Neural cell (in vitro differentiated cells): ENCODE data around the gene TMEM107. TPM values are rescaled to one million over a fixed set of nuclear protein-coding genes. Genes with fewer than 3 reads are reported as not detected.

Experiments used
- H2AFZ ChIP-seq: fragments of 200-600, 300-800 bp; sonication (generic), shearing (Covaris generic); 2 replicates; pipeline ENCODE4 v1.6.0; 2014; ENCODE audit warnings: low read depth, mild to moderate bottlenecking, antibody characterized with exemption, low read length, moderate library complexity
- H3F3A ChIP-seq: fragments of 200-600 bp; shearing (Covaris generic); 2 replicates; pipeline ENCODE4 v1.6.1; 2016; ENCODE audit warnings: mild to moderate bottlenecking, moderate library complexity, mixed read lengths, antibody characterized with exemption, low read length; ENCODE audit not compliant: insufficient read depth, poor library complexity, severe bottlenecking
- H3K27ac ChIP-seq: fragments of 200-600, 300-800 bp; sonication (generic), shearing (Covaris generic); 2 replicates; pipeline ENCODE4 v1.5.1; 2014; ENCODE audit warnings: mild to moderate bottlenecking, low read length, moderate library complexity
- H3K27me3 ChIP-seq: fragments of 300-800, 200-600 bp; sonication (generic), shearing (Covaris generic); 2 replicates; pipeline ENCODE4 v1.6.0; 2014; ENCODE audit warnings: mild to moderate bottlenecking, low read depth, low read length, moderate library complexity; ENCODE audit not compliant: insufficient read depth
- H3K36me3 ChIP-seq: fragments of 300-800, 200-600 bp; sonication (generic), shearing (Covaris generic); 2 replicates; pipeline ENCODE4 v1.5.1; 2014; ENCODE audit warnings: mild to moderate bottlenecking, antibody characterized with exemption, low read length, moderate library complexity; ENCODE audit not compliant: insufficient read depth
- H3K4me2 ChIP-seq: fragments of 300-800, 200-600 bp; sonication (generic), shearing (Covaris generic); 2 replicates; pipeline ENCODE4 v1.6.0; 2014; ENCODE audit warnings: mild to moderate bottlenecking, low read length
- H3K4me3 ChIP-seq: fragments of 300-800, 200-600 bp; sonication (generic), shearing (Covaris generic); 2 replicates; pipeline ENCODE4 v1.5.1; 2014; ENCODE audit warnings: mild to moderate bottlenecking, low read length, moderate library complexity
- H3K79me2 ChIP-seq: fragments of 200-600 bp; shearing (Covaris generic); replicated peaks from 2 replicates; pipeline ENCODE4 v1.6.0; 2014; ENCODE audit warnings: mild to moderate bottlenecking, low read length, moderate library complexity; ENCODE audit not compliant: insufficient read depth
- H3K9ac ChIP-seq: fragments of 300-800, 200-600 bp; sonication (generic), shearing (Covaris generic); 2 replicates; pipeline ENCODE4 v1.6.1; 2016; ENCODE audit warnings: mild to moderate bottlenecking, low read length, mixed read lengths
- H3K9me2 ChIP-seq: fragments of 200-600 bp; shearing (Covaris generic); 2 replicates; pipeline ENCODE4 v1.6.1; 2016; ENCODE audit warnings: mild to moderate bottlenecking, low read length, mixed read lengths; ENCODE audit not compliant: insufficient read depth
- H3K9me3 ChIP-seq: fragments of 200-600, 300-800 bp; sonication (generic), shearing (Covaris generic); 2 replicates; pipeline ENCODE4 v1.6.1; 2016; ENCODE audit warnings: mild to moderate bottlenecking, mixed run types, low read length, moderate library complexity, mixed read lengths
- H4K20me1 ChIP-seq: fragments of 200-600 bp; shearing (Covaris generic); 2 replicates; pipeline ENCODE4 v1.6.1; 2016; ENCODE audit warnings: mild to moderate bottlenecking, mixed run types; ENCODE audit not compliant: insufficient read depth
- CTCF ChIP-seq: fragments of 450-650 bp; IDR thresholded peaks from 2 replicates; pipeline ENCODE4 v1.5.1; 2014; ENCODE audit warnings: antibody characterized with exemption, mild to moderate bottlenecking, moderate library complexity; ENCODE audit not compliant: poor library complexity, severe bottlenecking
- EP300 ChIP-seq: fragments of 450-650 bp; conservative IDR thresholded peaks from 2 replicates; pipeline ENCODE4 v1.6.1; 2014; ENCODE audit warnings: antibody characterized with exemption, mild to moderate bottlenecking, moderate library complexity; ENCODE audit not compliant: poor library complexity, severe bottlenecking
- EZH2 ChIP-seq: fragments of 200-600, 300-800 bp; shearing (Covaris generic), sonication (generic); IDR thresholded peaks from 2 replicates; pipeline ENCODE4 v1.6.1; 2014; ENCODE audit warnings: antibody characterized with exemption, low read length, borderline replicate concordance, mild to moderate bottlenecking; ENCODE audit not compliant: insufficient read depth, poor library complexity, severe bottlenecking
- MXI1 ChIP-seq: fragments of 450-650 bp; conservative IDR thresholded peaks from 2 replicates; pipeline ENCODE4 v1.6.1; 2014; ENCODE audit warnings: antibody characterized with exemption, mild to moderate bottlenecking; ENCODE audit not compliant: poor library complexity, severe bottlenecking
- POLR2AphosphoS5 ChIP-seq: IDR thresholded peaks from 2 replicates; pipeline ENCODE4 v1.6.1; 2012
- RAD21 ChIP-seq: fragments of 450-650 bp; conservative IDR thresholded peaks from 2 replicates; pipeline ENCODE4 v1.6.1; 2014; ENCODE audit warnings: antibody characterized with exemption, mild to moderate bottlenecking, moderate library complexity
- SMC3 ChIP-seq: fragments of 450-650 bp; conservative IDR thresholded peaks from 2 replicates; pipeline ENCODE4 v1.6.1; 2014; ENCODE audit warnings: antibody characterized with exemption, mild to moderate bottlenecking, moderate library complexity; ENCODE audit not compliant: poor library complexity
- polyA plus RNA-seq: library from polyadenylated mRNA; depleted of rRNA; stranded (reverse); fragments of >200 nt; gene quantifications from 2 replicates; pipeline ENCODE4 v1.2.3, GENCODE V29; 2014
- TF ChIP-seq, protein P1 (sequence below): IDR thresholded peaks from 2 replicates; pipeline ENCODE4 v1.6.1; 2012; ENCODE audit warnings: borderline replicate concordance

TMEM107 gene
- polyA plus RNA-seq, 1 donor from 2014 or later: 31.7 TPM

DNA sequence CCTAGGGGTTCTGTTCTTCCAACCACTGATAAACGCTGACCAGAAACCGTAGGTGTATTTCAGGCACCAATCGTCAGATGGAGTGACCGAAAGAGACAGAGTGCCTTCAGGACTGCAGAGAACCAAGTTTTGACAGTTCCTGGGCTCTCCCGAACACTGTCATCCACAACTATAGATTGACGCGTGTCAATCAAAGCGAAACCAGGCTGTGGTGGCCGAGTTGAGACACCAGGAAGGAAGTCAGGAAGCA is 46.1 kb upstream of the TMEM107 start:
- H3K4me3 ChIP-seq: peak overlapping the region; percentile 99
- no peak for TF ChIP-seq CTCF
- TF ChIP-seq RAD21: no peak
- TF ChIP-seq, protein P1, sequence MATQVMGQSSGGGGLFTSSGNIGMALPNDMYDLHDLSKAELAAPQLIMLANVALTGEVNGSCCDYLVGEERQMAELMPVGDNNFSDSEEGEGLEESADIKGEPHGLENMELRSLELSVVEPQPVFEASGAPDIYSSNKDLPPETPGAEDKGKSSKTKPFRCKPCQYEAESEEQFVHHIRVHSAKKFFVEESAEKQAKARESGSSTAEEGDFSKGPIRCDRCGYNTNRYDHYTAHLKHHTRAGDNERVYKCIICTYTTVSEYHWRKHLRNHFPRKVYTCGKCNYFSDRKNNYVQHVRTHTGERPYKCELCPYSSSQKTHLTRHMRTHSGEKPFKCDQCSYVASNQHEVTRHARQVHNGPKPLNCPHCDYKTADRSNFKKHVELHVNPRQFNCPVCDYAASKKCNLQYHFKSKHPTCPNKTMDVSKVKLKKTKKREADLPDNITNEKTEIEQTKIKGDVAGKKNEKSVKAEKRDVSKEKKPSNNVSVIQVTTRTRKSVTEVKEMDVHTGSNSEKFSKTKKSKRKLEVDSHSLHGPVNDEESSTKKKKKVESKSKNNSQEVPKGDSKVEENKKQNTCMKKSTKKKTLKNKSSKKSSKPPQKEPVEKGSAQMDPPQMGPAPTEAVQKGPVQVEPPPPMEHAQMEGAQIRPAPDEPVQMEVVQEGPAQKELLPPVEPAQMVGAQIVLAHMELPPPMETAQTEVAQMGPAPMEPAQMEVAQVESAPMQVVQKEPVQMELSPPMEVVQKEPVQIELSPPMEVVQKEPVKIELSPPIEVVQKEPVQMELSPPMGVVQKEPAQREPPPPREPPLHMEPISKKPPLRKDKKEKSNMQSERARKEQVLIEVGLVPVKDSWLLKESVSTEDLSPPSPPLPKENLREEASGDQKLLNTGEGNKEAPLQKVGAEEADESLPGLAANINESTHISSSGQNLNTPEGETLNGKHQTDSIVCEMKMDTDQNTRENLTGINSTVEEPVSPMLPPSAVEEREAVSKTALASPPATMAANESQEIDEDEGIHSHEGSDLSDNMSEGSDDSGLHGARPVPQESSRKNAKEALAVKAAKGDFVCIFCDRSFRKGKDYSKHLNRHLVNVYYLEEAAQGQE: no peak
- no peak for TF ChIP-seq EZH2
- TF ChIP-seq POLR2AphosphoS5: no peak
- TF ChIP-seq EP300: peak; percentile 57
- TF ChIP-seq SMC3: no peak
- TF ChIP-seq MXI1: no peak
- H3K36me3 ChIP-seq: peaks cover 1% of the 10 kb centered on the region
- H3K9me2 ChIP-seq: no peaks in the 10 kb centered on the region
- H4K20me1 ChIP-seq: no peaks in the 10 kb centered on the region
- peak overlapping the region; percentile 85 for H3K4me2 ChIP-seq
- peak overlapping the region; percentile 79 for H2AFZ ChIP-seq
- H3K27me3 ChIP-seq: no peaks in the 10 kb centered on the region
- no peaks in the 10 kb centered on the region for H3K79me2 ChIP-seq
- no peaks in the 10 kb centered on the region for H3K9me3 ChIP-seq
- H3K9ac ChIP-seq: peak overlapping the region; percentile 83
- peak overlapping the region; percentile 97 for H3K27ac ChIP-seq
- peaks cover 10% of the 10 kb centered on the region for H3F3A ChIP-seq

DNA sequence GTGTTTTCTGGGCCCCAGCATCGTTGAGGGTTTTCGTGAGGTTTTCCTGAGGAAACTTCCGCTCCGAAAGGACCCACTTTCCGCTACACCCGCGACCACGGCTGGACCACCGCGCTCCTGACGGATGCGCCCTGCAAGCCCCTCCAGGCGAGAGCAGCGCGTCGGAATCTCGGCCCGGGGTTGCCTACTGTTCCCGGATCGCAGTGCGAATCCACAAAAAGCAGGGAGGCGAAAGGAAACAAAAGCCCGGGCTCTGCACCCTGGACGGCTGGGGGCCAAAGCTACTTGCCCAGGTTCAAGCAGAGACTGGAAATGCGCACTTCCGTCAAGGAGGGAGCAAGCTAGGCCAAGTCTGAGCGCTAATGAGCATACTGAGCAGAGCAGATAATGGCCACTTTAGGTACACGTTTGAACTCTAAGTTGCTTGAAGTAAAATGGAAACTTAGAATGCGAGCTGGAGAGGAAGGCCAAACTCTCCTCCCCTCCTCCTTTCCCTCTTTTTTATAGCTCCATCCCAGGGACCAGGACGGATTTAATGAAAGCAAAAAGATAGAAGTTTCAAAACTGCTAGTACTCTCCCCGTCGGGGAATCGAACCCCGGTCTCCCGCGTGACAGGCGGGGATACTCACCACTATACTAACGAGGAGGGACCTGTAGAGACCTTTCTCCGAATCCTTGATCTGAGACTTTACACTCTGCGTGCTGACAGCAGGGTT is 45.6 kb upstream of the TMEM107 start:
- no peaks in the 10 kb centered on the region for H3K27me3 ChIP-seq
- peak overlapping the region; percentile 83 for H3K9ac ChIP-seq
- H3K27ac ChIP-seq: peak overlapping the region; percentile 97
- TF ChIP-seq EP300 (no peak), SMC3 (peak; percentile 11)
- no peaks in the 10 kb centered on the region for H3K9me3 ChIP-seq
- H4K20me1 ChIP-seq: no peaks in the 10 kb centered on the region
- peak overlapping the region; percentile 85 for H3K4me2 ChIP-seq
- H2AFZ ChIP-seq: peak overlapping the region; percentile 40
- H3K79me2 ChIP-seq: no peaks in the 10 kb centered on the region
- peaks cover 10% of the 10 kb centered on the region for H3F3A ChIP-seq
- peak overlapping the region; percentile 99 for H3K4me3 ChIP-seq
- H3K9me2 ChIP-seq: no peaks in the 10 kb centered on the region
- no peaks in the 10 kb centered on the region for H3K36me3 ChIP-seq
